HG03342 (cell line): Measurements from ENCODE around the gene TEX53.

Source experiments
- ATAC-seq: cut with Tn5 transposase; IDR thresholded peaks from one replicate; pipeline ENCODE4 v1.9.1; 2021; ENCODE audit warnings: mild to moderate bottlenecking, moderate library complexity; ENCODE audit not compliant: unreplicated experiment

Gene TEX53

GRCh38 chr9:114641967-114642366 is 15.6 kb downstream of the TEX53 start:
- no peak for ATAC-seq

- no peak for ATAC-seq
Measured at GRCh38 chr9:114638404-114638803, 19.2 kb downstream of the TEX53 start.

- no peak for ATAC-seq
Measured at GRCh38 chr9:114634387-114634786, 23.2 kb downstream of the TEX53 start.

DNA sequence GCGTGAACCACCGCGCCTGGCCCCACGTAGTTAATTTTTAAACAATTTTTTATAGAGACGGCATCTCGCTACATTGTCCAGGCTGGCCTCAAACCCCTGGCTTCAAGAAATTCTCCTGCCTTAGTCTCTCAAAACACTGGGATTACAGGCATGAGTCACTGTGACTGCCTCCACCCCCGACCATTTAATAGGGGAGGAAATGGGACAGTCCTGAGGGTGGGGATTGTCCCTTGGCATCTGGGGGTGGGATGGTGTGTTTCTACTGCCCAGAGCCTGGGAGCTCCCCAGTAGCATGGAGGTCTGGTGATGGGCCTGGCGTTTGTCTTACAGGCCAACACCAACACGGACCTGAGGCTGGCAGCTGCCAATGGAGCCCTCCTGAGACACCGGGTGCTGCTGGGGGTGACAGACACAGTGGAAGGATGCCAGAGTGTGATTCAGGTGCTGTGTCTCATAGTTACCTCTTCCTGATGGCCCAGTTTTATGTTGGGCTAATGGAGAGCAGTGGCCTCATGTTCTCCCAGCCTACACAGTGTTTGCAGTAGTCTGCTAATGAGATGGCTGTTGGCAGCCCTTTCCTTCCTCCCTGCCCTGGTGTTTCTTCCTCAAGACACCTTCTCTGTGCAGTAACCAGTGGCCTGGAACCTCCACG is 24.0 kb downstream of the TEX53 start:
- ATAC-seq = no peak

- no peak for ATAC-seq
Measured at GRCh38 chr9:114631166-114631565, 26.4 kb downstream of the TEX53 start.

GRCh38 chr9:114629563-114630090 is 28.0 kb downstream of the TEX53 start:
- ATAC-seq = no peak

GRCh38 chr9:114627553-114627952 is 30.1 kb downstream of the TEX53 start:
- no peak for ATAC-seq

DNA sequence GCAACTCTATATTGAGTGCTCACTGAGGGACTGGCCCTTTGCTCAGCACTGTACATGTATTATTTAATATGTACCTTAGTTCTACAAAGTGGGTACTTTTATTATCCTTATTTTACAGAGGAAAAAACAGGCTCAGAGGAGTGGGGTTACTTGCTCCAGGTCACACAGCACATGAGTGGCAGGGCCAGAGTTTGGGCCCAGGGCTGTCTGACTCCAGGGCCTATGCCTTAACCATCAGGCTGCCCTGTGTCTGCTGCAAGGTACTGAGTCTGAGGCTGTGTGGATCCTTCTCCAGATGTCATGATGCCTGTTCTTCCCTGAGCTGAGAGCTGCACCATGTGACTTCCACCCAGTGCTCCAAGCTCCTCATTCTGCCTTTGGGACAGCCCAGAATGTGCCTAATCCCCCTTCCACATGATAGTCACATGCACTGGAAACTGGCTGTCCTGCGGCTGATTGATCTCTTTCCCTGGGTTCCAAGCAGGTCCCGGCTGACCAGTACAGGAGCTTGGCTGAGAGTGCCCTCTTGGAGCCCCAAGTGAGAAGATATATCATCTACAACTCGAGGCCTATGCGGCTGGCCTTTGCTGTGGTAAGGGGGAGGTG is 31.1 kb downstream of the TEX53 start:
- ATAC-seq = no peak

GRCh38 chr9:114624677-114625076 is 32.9 kb downstream of the TEX53 start:
- ATAC-seq = no peak

DNA sequence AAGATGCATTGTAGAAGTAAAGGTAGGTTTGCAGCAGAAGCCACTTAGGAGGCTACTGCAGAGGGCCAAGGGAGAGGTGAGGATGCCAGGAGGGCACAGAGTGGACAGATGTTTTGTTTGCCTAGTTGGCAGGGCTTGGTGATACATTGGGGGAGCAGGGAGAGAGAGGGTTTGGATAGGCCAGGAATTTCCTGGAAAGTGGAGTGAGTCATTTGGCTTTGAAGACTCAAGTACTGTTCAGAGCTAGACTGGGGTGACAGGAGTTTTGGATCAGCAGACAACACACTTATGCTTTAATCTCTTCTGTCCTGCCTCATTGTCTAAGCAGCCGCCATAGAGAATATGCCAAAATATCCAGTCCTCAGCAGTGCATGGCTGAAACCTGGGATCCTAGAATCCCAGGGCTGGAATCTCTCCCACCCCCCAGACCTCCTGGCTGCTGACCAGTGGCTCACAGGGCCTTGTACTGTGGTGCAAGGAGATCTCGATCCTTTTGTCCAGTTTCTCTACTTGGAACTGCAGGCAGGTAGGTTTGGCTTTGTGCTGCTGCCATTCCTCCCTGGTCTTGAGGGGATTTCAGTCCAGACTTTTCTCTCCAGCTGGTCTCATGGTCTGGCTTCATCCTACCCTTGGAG is 35.5 kb downstream of the TEX53 start:
- ATAC-seq = no peak

- no peak for ATAC-seq
Measured at GRCh38 chr9:114621561-114621960, 36.0 kb downstream of the TEX53 start.

DNA sequence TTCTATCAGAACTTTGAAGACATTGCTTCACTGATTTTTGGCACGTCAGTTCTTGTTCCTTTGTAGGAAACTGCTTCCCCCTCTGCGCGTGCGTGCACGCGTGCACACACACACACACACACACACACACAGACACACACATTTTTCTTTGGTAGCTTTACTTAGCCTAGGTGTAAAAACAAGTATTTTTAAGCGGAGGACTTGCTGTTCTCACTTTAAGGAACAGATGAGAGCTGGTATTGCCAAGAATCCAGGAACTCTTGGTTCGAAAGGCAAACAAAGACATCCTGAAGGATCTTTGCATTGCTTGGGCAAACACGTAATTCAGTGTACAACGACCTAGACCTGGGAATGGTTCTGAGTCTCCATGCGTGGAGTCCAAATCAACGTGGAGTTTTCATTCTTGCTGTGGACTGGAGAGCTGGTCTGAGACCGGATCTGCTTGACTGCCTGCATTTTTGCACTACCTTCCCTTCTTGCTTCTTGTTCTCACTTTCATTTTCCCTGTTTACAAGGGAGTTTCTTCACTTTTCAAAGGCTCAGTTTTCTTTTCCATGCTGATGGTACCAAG is 38.3 kb downstream of the TEX53 start:
- ATAC-seq = peak; percentile 43

GRCh38 chr9:114616684-114617520 is 40.7 kb downstream of the TEX53 start:
- ATAC-seq = peak; percentile 65

DNA sequence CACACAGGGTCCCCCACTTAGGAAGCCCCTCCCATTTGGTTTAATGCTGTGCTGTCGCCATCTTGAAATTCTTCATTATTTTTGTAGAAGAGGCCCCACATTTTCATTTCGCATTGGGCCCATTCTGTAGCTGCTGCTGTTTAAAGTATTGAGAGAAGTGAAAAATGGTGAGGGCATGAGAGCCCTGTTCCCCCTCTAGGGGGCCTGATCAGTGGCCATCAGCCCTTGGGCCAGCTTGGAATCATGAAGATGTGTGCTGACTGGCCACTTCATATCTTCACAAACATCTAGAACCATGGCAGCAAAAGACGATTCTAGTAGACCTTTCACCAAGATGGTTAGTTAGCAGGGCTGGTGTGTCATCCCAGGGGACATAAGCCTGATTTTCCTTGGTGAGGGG is 43.2 kb downstream of the TEX53 start:
- ATAC-seq = no peak

DNA sequence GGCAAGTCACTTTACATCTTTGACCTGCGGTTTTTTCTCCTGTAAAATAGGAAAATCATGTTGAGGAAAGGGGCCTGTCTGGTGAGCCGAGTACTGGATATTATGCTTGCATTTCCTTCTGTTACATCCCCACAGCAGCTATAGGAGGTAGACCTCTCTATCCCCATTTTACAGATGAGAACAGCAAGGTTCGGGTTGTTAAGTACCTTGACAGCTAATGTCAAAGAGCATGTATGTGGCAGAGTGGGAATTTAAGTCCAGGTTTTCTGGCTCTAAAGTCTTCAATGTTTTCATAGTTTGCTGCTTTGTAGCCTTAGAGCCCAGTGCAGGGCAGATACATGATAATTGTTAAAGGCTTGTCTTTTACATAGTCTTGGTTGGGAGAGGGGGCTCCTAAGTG is 43.7 kb downstream of the TEX53 start:
- no peak for ATAC-seq

- no peak for ATAC-seq
Measured at GRCh38 chr9:114613087-114613486, 44.5 kb downstream of the TEX53 start.

- ATAC-seq = no peak
Measured at GRCh38 chr9:114612272-114612923, 45.2 kb downstream of the TEX53 start.

DNA sequence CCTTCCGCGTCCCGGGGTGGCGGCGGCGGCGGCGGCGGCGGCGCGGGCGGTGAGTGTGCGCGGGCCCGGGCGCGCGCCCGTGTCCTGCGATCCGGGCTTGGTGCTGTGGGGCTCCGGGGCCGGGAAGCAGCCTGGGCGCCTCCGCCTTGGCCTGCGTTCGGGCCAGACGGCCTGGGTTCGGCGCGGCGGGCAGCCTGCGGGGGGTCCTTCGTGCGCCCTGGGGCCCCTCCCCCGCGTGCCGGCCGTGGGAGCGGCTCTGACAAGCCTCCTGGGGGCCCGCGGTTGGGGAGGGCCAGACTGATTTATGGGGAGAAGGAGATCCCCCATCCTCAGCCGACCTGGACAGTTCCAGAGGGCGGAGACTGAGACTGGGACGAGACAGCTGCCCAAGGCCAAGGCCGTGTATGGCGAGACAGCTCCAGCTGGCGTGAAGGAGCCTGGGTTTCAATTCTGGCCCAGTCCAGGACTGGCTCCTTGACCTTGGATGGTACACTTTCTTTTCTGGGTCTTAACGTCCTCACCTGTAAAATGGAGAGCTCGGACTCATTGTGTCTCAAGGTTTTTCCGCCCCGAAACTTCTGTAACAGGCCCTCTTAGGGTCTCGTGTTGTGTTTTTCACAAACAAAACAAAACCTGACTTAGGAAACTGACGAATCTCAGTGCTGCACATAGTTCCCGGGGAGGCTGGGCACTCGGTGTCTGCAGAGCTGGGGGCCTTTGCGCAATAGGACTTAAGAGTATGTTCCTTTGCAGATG is 45.9 kb downstream of the TEX53 start:
- ATAC-seq = peak; percentile 36

- no peak for ATAC-seq
Measured at GRCh38 chr9:114608525-114608796, 49.1 kb downstream of the TEX53 start.
